T-helper 22 cell (primary cell): Measurements from ENCODE around the gene CIDEB.
"Not testable (repeated sequence)": the region's sequence is repeated elsewhere in the genome, so short reads cannot be mapped to it uniquely, and the experiment has no call there.

Source experiments
- DNase-seq: peaks from one replicate; pipeline ENCODE4 v3.0.0-alpha.2; 2020; ENCODE audit warnings: low read depth

Gene CIDEB, protein sequence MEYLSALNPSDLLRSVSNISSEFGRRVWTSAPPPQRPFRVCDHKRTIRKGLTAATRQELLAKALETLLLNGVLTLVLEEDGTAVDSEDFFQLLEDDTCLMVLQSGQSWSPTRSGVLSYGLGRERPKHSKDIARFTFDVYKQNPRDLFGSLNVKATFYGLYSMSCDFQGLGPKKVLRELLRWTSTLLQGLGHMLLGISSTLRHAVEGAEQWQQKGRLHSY

DNA sequence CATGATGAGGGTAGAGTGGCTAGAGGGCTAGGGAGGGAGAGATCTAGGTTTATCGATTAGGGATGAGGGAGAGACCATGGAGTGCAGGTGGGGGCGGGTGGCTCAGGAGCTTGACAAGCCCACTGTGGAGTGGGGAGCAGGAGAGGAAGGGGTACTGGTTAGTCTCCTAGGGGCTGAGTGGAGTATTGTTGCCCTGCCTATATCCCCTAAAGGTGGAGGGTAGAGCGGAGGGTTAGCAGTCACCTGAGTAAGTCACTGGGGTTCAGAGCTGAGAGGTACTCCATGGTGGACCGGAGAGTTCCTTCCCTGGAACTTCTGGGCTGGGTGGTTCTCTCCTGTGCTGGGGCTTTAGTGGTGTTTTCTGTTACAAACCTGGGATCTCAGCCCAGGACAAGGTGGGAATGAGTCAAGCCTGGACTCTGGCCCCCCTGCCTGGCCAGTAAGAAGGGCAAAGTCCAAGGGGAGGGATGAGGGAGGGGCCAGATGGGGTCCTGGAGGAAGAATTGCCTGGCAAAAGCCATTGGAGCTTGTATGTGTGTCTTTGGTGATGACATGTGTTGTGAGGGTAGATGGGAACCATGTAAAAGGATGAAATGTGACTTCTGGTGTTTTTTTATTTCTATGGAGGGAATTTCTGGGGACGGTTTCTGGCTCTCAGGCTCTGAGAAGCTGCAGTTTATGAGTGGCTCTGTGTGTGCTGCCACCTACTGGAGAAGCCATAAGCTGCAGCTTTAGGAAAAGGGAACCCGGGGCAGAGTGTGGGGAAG is at the start of gene CIDEB:
CIDEB (minus strand) TSS at position 403 of the 767 bp plus-strand sequence; CDS start at position 284, 119 bp downstream.
- peak; percentile 23 for DNase-seq

DNA sequence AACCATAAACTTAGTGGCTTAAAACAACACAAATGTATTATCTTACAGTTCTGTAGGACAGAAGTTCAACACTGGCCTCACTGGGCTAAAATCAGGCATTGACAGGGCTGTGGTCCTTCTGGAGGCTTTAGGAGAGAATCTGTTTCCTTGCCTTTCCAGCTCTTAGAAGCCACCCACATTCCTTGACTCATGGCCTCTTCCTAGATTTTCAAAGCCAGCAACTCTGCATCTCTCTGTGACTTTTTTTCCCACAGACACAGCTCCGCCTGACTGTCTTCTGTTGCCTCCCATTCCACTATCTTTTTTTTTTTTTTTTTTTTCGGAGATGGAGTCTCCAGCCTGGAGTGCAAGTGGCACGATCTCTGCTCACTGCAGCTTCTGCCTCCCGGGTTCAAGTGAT is 48.4 kb upstream of the CIDEB start:
- no peak for DNase-seq

DNA sequence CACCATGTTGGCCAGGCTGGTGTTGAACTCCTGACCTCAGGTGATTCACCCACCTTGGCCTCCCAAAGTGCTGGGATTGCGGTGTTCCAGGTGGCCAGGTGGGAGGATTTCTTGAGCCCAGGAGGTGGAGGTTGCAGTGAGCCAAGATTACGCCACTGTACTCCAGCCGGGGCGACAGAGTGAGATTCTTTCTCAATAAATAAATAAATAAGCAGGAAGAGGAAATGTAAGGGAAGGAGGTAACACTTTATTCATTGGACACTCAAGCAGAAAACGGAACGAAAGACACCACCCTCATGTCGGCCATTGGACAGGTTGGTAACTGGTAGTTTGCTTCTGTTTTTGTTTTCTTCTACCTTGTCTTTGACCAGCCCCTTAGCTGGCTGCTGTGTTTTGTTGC is 47.2 kb upstream of the CIDEB start:
- DNase-seq, result no peak

DNA sequence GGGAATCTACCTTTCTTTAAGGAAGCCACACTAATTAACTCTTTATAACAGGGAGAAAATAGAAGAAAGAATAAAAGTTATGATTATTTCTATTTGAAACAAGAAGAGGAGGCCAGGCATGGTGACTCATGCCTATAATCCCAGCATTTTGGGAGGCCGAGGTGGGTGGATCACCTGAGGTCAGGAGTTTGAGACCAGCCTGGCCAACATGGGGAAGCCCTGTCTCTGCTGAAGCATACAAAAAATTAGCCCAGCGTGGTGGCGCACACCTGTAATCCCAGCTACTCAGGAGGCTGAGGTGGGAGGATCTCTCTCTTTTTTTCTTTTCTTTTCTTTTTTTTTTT is 46.7 kb upstream of the CIDEB start:
- not testable (repeated sequence) for DNase-seq

DNA sequence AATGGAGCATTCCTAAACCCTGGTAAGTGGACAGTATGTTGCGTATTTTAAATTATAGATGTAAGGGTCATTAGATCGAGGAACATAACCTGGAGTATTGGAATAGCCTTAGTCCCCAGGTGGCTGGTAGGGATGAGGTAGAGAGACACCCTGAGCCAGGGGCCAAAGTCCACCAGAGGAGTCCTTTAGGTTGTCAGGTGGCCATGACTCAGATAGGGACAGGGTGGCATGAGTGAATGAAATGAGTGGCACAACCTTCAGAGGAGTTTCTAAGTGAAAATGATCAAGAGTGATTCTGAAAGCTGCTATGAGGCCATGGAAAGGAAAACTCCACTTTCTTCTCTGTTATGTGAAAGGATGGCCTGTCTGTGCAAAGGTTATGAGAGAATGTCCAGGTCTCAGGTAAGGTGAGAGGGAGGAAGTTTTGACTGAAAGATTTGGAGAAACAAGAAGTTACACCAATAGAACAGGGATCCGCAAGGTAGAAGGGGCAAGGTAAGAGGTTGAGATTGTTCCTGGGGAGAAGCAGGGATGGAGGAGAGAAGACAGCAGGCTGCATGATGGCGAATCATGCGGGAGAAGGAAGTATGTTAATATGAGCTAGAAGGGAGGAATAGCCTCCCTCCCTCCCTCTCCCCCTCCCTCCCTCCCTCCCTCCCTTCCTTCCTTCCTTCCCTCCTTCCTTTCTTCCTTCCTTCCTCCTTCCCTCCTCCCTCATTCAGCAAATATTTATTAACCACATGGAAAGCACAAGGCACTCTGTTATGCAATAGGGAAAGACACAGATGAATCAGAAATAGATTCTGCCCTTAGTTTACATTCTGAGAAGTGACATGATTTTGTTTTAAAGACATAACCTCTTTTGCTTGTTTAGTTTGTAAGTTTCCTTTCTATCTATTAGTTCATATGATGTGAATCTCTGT is 46.0 kb upstream of the CIDEB start:
- DNase-seq, result no peak

DNA sequence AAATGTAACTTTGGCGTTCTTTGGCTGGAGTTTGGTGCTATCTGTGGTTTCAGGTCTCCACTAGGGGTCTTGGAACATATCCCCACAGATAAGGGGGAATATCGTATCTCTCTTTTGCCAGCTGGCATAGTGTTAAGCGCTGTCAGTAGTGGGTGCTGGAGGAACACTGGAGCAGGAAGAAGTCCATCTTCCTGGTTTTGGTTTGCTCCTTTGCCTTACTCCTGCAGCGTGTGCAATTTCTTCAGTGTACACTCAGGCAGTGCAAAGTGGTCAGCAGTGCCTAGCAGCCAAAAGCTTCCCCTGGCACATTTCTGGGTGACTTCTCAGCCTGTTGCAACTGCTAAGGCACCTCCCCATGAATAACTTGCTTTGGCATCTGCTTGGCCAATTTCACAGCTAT is 43.7 kb upstream of the CIDEB start:
- no peak for DNase-seq

DNA sequence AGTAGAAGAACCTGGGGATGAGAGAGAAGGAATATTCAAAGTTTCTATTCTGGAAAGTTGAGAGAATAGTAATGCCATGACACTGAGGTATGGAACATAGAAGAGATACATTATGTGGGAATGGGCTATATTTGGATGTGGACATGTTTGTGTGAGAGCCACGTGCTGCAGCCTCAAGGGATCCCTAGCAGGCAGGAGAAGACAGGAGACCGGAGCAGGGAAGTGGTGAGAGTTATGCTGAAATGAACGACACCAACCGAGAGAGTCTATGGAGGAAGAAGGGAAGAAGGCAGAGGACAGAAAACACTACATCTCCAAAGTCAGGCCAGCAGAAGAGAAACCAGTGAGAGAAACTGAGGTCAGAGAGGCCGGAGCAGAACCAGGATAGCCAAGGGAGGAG is 42.0 kb upstream of the CIDEB start:
- DNase-seq, result no peak

DNA sequence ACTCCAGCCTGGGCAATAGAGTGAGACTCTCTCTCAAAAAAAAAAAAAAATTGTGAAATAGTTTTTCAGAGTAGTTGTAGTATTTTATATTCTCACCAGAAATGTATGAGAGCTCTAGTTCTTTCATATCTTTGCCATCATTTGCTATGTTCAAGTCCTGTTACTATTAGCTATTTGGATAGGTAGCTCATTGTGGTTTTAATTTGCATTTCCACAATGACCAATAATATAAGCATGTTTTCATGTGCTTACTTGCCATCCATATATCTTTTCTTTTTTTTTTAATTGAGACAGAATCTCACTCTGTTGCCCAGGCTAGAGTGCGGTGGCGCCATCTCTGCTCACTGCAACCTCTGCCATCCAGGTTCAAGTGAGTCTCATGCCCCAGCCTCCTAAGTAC is 40.4 kb upstream of the CIDEB start:
- no peak for DNase-seq

DNA sequence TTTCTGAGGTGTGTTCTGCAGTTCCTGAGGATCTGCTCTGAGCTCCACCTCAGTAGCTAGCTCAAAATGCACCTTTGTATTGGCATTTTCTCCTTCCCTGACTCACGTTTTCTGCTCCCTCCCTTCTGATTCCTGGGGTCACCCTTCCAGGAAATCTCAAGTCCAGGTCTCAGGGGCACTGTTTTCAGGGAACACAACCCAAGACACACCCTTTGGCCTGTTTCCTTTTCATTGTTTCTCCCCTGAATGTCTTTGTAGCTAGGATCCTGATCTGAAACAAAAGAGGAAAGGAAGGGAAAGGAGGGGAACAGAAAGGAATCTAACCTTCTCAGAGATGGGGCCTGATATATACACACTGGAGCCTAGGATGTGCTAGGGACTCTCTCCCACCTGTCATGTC is 39.4 kb upstream of the CIDEB start:
- no peak for DNase-seq

DNA sequence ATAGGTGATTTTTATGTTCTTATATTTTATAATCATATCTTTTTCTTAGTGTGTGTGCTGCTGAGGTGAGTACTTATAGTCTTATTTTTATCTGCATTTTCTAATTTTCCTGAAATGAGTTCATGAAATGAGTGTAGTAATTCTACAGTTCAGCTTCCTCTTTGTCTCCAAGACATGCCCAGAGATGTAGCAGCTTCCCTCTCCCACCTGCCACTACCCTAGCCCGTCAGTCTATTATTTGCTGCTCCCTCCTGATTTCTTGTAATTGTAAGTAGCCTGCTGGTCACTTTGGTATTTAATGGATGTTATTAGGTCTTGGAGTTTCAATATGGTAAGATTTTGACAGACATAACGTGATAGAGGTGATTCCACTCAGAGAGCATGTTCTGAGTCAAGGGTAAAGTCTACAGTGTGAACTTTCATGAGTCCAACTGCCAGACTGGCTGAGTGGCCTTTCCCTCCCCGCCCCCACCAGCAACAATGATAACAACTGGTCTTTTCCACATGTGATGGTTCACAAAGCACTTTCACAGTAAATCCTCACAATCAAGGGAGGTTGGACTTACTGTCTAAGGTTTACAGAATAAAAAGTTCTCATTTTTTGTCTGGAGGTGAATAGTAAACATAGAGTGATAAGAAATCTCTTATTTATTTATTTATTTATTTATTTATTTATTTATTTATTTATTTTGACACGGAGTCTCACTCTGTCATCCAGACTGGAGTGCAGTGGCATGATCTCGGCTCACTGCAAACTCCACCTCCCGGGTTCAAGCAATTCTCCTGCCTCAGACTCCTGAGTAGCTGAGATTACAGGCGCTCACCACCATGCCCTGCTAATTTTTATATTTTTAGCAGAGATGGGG is 36.3 kb upstream of the CIDEB start:
- no peak for DNase-seq

DNA sequence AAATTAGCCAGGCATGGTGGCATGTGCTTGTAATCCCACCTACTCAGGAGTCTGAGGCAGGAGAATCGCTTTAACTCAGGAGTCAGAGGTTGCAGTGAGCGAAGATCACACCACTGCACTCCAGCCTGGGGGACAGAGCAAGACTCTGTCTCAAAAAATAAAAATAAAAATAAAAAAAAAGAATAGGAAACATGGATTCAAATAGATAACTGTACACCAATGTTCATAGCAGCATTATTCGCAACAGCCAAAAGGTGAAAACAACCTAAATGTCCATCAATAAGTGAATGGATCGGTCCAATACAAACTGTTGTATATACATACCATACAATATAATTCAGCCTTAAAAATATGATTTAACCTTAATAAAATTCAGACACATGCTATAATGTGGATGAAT is 35.1 kb upstream of the CIDEB start:
- no peak for DNase-seq

DNA sequence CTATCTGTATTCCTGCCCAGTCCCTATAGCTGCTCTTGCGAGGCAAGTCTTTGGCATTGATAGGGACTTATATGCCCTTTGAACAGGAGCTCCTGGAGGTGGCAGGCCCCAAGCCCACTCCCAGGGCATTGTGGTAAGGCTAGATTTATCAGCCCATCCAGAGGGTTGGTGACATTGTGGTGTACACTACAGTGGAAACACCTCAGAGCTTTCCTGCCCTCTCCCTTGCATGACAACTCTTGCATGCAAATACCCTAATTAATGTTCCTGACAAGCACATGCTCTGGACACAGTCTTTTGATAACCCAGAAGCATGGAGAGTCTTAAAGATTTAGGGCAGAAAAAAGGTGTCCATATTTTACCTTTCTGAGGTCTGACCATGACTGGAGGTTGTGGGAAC is 32.8 kb upstream of the CIDEB start:
- no peak for DNase-seq

DNA sequence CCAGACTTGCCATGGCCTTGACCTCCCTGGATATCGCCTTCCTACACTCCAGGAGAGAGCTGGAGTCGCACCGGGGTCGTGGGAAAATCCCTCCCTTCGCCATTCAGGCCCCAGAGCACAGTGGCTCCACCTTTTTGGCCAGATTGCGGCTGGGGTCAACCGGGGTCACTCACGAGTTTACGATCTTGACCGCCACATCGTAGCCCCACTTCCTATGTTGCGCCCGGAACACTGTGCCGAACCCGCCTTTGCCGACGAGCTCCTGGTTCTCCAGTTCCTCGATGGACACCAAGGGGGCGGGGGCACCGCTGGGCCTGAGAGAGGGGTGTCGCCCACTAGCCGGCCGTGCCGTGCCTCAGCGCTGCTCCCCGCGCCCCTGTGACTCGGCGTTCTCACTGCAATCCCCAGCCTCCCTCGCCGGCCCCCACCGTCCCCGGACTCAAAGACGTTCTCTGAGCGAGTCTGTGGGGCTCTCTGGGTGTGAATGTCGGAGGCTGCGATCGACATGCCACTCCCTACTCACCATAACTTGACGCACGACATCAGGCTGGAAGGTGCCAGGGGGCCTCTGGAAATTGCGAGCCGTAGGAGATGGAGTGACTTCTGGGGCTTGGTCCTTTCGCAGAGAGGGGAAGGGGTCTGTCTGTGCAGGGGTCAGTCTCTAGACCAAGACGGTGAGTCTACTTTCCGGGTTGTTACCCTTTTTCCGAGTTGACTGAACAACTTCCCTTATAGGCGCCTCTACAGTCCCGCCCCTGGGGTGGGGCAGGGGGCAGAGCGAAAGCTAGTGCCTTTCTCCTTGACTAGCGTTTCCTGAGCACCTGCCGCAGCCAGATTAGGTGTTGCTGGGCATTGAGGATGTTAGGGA is 31.7 kb upstream of the CIDEB start, which contains the start of gene RIPK3:
RIPK3 (minus strand) TSS at position 708 of the 868 bp plus-strand sequence; CDS start at position 543, 165 bp downstream.
- DNase-seq, result peak; percentile 39

DNA sequence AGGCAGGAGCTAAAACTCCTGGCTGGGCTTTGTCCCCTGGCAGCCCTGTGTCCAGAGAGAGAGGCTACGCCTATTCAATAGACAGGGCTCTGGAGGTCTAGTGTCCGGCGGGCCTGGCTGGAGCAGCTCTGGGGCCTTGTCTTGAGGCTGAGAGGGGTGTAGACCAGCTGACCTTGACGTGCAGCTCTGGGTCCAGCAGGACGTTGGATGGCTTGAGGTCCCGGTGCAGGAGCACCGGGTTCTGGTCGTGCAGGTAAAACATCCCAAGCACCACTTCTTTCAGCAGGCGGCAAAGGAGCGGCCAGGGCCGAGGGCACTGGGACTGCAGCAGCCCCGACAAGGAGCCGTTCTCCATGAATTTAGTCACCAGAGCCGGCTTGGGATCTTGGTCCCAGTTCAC is 31.1 kb upstream of the CIDEB start:
- DNase-seq, result no peak

DNA sequence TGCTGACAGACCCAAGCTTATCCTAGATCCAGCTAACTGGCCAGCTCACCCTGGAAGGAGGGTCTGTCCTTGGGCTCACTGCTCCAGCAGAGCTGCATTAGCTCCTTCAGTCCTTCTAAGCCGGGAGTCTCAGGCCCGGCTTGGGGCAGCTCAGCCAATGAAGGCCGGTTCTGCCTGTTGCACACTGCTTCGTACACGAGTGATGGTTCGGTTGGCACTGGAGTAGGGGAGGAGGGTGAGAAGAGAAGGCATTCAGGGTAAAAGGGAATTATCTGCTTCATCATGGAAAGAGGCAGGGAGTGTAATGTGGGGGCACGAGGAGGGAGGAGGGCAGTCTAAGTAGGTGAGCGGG is 30.0 kb upstream of the CIDEB start:
- no peak for DNase-seq

DNA sequence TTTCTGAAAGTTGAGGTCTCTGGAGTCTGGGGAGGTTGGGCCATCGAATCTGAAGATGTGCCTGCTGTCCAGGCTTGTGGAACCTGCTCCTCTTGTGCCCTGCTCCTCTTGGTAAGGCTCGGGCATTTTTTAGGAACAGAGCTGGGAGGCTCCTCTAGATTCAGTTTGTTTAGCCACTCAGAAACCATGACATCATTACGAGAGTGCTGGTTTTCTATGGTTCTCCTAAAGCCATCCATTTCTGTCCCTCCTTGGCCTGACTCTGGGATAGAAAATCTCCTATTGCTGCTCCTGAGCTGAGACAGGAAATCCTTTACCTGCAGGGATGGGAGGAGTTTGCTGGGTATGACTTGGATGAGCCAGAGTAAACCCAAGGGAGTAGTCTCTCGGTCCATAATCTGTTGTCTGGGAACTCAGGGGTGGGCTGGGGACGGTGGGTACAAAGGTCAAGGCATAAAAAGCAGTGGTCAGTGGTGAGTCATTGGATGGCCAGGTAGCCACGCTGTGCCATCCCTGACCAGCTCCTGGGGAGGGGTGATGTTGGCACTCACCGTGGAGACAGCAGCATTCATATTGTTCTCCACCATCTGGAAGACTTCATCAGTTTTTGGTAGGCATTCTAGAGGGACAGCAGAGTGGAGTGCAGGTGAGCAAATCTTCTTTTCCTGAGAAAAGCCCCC is 29.5 kb upstream of the CIDEB start:
- DNase-seq, result no peak

DNA sequence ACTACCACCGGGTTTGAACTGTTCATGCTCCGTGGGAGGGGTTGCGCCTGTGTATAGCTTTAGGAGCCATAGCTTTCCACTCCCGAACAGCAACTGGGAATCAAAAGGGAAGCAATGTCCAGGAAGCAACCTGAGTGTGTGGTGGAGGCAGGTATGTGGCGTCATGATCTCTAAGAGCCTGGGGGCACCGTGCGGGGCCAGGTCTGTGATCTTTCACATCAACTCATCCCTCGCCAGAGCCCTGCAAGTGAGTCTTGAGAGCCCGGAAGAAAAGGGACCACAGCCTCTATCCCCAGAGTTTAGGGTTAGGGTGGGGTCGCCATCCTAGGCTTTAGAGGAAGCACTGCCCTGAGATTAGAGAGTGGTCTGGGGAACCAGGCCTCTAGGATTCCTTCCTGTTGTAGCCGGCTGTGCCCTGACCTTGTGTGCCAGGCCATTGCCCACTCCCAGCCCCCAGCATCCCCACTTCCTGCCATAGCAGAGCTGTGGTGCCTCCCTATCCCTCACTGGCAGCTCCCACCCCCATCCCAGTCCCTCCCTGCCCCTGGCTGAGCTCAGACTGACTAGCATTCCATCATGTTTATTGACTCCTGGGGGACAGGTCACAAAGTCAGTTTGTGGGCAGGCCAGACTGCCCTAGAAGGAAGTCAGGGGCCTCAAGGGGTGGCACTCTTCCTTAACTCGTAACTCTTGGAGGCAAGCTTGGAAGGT is 27.8 kb upstream of the CIDEB start:
- no peak for DNase-seq

DNA sequence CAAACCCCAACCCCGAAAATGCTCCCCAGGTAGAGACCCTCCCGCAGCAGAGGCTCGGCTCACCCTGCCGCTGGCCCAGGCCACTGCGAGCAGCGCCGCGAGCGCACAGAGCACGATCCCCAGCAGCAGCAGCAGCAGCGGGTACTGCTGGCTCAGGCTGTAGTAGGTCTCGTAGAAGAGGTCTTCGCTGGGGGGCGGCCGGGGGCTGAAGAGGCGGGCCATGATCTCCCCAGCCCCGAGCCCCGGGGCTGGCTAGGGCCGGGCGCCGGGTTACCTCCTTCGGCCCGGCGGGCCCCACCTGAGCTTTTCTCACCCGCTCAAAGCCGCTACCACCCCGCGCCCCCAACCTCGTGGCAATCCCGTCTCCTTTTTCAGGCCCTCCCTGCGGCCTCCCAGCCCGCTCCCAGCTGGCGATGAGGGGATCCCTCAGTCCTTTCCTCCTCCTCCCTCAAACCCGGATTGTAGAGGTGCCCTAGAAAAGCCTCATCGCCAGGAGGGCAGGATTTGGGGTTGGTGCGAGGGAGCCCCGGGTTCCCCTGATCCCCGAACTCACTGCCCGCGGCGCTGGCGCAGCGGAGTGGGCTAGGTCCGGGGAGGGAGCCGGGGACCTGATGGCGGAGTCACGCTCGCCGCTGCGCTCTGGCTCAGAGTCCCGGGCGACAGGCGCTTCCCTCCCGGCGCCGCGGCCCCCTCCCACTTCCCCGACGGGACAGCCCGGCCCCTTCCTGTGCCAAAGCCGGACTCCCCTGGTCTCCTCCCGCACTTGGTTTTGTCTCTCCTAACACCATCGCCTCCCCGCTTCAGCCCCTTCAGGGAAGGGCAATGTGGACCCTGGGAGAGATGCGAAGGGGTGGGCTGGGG is 26.9 kb upstream of the CIDEB start, which contains the start of gene ADCY4:
ADCY4 (minus strand) TSS at position 641 of the 861 bp plus-strand sequence; CDS start at position 222, 419 bp downstream.
- no peak for DNase-seq
